Activated CD4-positive, alpha-beta T cell treated with anti-CD3 and anti-CD28 coated beads, Interleukin-10, Interleukin-2, amounts not matched to agents 100 ng/mL and 50 ng/mL, durations not matched to agents 16 hours and 8 hours (primary cell): Measurements from ENCODE around the gene HS2ST1.
"Not testable (repeated sequence)": the region's sequence is repeated elsewhere in the genome, so short reads cannot be mapped to it uniquely, and the experiment has no call there.

Experiments
- DNase-seq: peaks from one replicate; pipeline ENCODE4 v3.0.0-alpha.2; 2020

Gene HS2ST1

DNA sequence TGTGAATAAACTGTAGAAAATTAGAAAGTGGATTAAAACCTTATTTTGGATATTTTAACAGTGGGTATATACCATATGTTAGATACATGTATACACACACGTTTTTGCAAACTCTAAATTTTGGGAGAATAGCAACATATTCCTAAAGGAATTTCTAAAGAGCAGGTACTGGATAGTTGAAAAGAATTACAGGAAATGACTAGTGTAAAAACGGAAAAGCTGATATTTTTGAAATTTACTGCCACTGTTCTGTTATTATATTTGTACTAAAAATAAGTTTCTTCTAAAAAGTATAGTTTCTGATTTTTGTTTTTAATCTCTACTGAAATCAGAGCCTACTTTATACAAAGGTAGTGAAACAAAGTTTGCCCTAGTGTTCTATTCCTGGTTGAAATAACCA lies 114.1 kb downstream of the HS2ST1 start:
- no peak for DNase-seq

DNA sequence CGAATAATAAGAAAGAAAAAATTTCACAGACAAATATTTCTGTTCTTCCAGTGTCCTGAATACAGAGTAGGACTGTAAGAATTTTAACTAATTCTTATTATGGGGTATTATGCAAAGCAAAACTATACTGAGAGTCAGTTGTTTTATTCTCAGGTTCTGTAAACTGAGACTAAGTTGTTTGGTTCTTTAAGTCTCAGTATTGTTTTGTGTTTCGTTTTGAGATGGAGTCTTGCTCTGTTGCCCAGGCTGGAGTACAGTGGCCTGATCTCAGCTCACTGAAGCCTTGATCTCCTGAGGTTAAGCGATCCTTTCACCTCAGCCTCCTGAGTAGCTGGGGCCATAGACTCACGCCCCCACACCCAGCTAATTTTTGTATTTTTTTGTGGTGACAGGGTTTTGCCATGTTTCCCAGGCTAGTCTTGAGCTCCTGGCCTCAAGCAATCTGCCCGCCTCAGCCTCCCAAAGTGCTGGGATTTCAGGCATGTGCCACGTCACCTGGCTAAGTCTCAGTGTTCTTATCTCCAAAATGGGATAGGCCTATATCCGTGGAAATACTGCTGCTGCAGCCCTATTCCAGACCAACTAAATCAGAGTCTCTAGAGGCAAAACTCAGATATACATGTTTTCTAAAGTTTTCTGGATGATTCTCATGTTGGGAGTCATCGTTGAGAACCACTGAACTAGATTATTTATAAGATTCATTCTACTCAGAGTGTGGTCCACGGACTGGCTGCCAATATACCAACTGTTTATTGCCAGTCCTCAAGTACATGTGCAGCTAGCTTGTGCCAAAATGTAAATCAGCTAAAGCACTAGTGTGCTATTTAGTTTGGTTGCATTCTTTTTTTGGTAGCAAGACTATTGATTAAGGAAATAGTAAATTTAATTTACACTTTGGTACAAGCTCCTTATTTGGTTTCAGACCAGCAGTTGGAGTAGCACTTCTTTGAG lies 116.6 kb downstream of the HS2ST1 start:
- DNase-seq, result peak; percentile 22

DNA sequence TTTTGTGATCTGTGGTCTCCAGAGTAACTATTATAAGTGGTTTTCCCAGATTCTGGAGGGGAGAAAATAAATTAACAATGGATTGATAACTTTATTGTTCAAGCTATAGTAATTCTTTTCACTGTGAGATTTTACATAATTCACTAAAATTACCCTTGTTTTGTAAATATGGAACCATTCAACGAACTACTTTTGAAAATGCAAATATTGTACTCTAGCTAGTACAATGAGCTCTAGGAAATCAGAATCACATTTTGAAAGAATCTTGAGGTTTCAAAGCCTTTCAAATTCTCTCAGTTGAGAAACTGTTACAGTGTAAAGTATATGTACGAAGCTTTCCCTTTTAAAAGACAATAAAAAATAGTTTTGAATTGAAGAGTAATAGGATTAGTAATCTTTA lies 119.9 kb downstream of the HS2ST1 start:
- no peak for DNase-seq

DNA sequence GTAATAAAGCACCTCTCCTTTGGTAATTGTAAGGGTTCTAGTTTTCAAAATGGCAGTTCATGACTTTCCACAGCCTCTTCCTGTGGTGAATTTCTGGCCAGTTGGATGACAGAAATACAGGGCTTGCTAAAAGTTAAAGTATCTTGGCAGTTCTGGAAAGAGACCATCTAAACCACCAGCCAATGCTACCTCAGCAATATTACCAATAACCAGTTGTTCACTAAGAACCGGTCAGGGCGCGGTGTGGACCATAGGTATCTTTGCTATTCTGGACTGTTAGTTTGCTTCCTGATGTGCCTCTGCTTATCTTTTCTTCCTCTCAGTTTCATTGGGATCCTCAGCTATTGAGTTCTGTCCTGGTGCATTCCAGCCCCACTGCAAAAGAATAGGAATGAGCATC lies 124.7 kb downstream of the HS2ST1 start:
- DNase-seq, result no peak

DNA sequence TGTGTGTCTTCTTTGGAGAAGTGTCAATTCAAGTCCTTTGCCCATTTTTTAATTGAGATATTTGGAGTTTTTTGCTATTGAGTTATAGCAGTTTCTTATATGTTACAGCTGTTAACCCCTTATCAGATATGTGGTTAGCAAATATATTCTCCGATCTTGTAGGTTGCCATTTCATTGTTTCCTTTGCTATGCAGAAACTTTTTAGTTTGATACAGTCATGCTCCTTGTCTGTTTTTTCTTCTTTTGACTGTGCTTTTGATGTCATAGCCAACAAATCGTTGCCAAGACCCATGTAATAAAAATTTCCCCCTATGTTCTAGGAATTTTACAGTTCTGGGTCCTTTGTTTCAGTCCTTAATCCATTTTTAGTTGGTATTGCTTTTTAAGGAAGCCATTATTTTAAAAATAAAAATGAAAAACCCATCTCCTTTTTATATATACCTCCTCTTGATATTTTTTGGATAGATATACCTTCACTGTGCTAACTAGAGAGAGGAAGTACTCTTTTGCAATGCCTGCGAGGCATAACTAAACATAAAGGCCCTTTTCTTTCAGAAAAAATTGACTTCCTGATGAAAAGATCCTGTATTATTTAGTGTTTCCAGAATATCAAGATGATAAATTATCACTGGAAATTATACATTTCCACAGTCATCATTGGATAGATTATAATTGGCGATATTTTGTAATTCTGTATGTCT lies 127.8 kb downstream of the HS2ST1 start:
- no peak for DNase-seq

DNA sequence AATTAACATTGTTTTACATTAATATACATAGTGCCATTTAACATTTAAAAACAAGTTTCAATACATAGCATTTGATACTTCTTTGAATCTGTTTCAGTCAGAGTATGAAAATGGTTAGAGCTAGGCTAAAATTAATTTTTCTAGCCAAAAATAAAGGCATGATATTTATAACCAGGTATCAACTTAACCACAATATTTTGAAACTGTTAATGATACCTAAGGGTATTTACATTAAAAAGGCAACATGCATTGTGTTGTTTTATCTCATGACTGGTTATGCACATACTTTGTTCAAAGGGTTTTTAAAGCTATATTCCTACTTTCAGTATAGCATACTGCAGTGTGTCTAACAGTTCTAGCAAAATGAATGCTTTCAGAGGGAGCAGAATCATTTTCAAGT lies 130.0 kb downstream of the HS2ST1 start:
- DNase-seq, result no peak

DNA sequence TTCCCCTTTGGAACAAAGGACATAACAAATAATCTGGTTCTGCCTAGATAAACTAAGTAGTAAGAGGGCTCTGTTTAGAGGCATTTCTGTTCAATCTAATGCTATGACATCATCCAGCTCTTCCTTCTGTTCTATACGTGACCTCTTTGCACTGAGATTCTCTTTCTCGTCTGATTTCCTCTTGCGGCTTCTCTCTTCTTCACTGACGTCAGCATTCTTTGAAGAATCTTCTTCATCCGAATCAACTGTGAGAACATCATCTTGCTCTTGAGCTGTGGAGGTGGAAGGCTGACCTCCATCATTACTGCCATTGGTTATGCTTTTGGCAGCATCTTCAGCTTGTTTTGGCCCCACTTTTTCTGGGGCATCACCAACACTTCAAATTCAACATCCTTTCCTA lies 130.4 kb downstream of the HS2ST1 start:
- DNase-seq, result peak; percentile 48

DNA sequence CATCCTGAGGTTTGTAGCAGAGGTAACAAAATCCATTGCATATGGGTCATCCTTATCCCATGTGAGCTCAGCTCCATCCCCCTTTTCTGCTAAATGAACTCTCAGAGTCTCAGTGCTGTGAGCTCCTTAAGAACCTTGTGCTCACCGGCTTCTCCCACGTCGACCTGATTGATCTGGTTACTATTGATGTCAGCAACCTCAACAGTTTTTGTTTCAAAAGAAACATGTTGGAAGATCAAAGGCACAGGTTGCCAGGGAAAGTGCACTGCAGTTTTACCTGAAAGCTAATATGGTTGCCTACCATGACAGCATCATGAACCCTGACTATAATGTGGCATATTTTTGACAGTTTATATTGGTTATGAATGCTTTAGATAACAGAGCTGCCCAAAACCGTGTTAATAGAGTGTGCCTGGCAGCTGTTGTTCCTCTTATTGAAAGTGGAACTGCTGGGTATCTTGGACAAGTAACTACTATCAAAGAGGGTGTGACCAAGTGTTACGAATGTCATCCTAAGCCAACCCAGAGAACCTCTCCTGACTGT lies 131.4 kb downstream of the HS2ST1 start:
- DNase-seq, result peak; percentile 50

DNA sequence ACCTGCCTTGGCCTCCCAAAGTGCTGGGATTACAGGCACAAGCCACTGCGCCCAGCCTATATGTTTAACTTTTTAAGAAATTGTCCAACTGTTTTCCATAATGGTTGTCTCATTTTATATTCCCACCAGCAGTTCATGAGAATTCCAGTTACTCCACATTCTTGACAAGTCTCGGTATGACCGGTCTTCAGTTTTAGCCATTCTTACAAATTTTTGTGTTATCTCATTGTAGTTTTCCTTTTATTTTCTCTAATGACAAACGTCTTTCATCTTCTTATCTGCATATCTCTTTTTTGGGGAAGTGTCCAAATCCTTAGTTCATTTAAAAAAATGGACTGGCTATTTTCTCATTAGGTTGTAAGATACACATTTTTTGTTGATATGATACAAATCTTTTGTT lies 132.5 kb downstream of the HS2ST1 start:
- no peak for DNase-seq

DNA sequence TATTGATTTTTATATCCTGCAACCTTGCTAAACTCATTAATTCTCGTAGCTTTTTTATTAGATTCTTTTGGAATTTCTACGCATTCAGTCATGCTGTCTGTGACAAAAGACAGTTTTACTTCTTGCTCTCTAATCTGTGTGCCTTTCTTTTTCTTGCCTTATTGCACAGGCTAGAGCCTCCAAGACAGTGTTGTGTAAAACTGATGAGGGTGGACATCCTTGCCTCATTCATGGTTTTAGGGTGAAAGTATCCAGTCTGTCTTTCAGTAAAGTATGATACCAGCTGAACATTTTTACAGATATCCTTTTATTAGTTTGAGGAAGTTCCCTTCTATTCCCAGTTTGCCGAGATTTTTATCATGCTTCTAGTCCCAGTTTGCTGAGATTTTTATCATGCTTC lies 133.8 kb downstream of the HS2ST1 start:
- no peak for DNase-seq

DNA sequence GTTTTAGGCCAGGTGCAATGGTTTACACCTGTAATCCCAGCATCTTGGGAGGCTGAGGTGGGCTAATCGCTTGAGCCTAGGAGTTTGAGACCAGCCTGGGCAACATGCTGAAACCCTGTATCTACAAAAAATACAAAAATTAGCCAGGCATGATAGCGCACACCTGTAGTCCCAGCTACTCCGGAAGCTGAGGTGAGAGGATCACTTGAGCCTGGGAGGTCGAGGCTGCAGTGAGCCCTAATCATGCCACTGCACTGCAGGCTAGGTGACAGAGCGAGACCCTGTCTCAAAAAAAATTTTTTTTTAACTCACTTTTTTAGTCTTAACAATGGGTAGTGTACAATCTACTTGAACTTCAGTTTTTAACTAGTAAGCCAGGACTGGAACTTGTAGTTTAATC lies 137.5 kb downstream of the HS2ST1 start:
- DNase-seq, result no peak

DNA sequence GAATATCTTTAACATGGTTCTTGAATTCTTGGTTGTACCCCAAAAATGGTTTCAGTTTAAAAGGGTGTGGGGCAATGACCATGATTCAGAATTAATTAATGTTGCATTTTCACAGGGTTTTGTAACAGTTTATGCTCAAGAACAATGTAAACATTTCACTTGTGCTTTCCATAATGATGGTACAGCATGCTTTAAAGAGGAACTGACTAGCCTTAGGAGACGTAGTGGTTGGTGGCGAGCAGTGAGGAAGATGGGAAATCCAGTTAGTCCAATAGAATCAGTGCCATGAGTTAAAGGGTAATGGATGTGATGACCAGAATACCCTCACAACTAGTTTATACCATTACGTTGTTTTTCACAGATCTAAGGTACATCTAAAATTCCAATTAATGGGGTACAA lies 138.0 kb downstream of the HS2ST1 start:
- no peak for DNase-seq

DNA sequence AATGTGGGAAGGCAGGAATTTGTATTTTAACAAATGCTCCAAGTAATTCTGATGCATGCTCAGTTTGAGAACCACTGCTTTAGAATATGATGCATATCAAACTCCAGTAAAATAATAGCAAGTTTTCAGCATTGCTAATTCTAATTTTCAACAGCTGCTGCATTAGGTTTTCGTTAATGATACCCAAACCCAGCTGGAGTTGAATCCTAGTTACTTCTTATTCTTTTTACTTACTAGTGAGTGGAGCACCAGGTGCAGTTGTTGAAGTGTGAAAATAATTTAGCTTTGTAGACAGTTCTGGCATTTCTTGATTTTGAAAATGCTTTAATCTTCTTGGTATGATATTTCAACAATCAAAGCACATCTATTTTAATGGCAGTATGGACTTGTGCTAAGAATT lies 138.5 kb downstream of the HS2ST1 start:
- no peak for DNase-seq

DNA sequence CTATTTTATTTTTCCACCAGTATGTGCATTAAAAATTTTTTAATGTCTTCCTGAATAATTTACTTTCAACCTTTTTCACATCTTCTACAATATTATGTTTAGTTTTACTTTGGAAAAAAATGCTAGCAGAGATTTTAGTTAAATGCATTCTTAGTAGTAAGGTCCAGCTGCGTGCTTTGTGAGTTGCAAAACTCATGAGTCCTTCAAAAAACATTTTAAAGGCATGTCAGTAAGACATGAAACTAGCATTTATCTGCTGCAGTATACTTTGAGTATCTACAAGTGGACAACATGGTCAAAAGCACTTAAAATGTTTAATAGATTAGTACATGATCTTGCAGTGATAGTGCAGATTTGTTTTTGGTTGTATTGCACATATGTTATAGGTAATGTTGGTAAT lies 139.0 kb downstream of the HS2ST1 start:
- no peak for DNase-seq

DNA sequence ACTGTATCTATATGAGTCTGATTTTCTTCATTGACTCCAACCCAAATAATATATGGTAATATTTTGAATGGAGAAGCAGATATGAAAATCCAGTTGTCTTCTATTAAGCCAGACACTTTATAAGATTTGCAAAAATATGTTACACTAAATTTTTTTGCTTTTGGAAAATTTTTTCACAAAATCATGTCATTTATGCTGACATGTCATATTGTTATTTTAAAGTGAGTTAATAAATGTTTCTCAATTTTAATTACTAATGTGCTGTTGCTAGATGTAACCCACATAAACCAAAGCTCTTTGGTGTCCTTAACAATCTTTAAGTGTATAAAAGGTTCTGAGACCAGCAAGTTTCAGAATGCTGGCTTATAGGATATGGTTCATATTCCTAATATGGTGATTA lies 142.5 kb downstream of the HS2ST1 start:
- no peak for DNase-seq

DNA sequence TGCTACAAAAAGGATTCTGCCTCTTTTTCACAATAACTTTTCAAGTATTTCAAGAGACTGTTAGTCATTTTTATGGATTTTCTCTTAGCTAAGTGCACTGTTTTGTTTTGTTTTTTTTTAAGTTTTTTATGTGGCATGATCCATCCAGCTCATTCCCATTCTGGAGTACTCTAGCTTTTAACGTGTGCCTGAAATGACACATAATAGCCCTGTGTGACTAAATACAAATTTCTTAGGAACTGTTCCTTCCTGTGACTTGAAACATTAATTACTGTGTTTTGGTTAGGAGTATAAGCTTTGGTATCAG lies 143.9 kb downstream of the HS2ST1 start:
- no peak for DNase-seq

DNA sequence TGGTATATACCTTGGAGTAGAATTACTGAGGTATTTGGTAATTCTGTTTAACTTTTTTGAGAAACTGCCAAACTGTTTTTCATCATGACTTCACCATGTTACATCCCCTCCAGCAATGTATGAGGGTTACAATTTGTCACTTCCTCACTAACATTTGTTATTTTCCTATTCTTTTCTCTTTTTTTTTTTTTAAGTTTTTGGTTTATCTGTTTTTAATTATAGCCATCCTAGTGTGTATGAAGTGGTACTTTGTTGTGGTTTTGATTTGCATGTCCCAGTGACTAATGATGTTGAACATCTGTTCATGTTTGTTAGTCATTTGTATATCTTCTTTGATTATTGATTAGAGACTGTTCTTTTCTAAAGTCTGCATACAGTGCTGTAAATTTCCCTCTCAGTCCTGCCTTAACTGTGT lies 147.3 kb downstream of the HS2ST1 start:
- DNase-seq, result no peak

DNA sequence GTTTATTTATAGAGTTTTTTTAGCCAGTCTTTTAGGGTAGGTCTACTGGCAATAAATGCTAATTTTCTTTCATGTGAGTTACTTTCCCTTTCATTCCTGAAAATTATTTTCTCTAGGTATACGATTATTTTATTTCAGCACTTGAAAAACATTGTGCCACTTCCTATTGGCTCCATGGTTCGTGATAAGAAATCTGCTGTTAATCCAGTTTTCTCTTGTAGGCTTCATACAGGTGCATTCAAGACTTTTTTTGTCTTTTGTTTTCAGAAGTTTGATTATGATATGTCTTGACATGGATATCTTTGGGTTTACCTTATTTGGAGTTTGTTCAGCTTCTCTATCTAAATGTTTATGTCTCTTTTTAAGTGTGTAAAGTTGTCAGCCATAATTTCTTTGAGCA lies 148.3 kb downstream of the HS2ST1 start:
- DNase-seq, result no peak

DNA sequence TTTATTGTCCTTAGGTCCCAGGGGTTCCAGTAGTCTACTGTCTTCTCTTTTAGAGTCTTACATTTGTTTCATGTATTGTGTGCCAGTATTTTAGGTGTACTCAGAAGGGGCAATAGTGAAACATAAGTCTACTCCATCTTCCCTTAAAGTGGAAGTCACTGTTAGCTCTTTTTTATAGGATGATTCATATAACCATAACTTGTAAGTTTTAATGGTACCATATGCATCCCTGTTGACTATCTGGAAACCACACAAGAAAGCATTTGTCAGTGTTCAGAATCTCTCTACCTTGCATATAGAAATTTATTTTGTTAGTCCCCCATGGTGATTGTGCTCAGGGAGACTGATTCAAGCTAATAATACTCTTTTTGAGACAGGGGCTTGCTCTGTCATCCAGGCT lies 149.9 kb downstream of the HS2ST1 start:
- DNase-seq, result no peak

DNA sequence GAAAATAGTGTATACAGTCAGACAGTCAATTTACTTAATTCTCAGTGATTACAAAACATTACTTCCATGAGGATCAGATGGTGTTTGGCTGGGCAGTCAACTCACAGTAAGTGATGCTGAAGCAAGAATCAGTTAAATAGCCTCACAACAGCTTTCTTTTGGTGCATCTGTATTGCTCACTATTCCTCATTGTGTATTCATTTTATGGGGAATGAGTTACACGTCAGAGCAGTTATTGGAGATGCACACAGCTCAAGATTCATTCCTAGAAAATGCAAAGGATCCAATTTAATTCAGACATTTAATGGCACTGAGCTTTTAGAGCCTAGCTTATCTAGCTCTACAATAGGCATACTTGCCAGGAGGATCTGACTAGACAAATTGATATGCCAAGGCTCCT lies 150.6 kb downstream of the HS2ST1 start:
- DNase-seq, result no peak

DNA sequence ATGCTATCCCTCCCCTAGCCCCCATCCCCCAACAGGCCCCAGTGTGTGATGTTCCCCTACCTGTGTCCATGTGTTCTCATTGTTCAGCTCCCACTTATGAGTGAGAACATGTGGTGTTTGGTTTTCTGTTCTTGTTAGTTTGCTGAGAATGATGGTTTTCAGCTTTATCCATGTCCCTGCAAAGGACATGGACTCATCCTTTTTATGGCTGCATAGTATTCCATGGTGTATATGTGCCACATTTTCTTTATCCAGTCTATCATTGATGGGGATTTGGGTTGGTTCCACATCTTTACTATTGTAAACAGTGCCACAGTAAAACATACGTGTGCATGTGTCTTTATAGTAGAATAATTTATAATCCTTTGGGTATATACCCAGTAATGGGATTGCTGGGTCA lies 152.3 kb downstream of the HS2ST1 start:
- not testable (repeated sequence) for DNase-seq

DNA sequence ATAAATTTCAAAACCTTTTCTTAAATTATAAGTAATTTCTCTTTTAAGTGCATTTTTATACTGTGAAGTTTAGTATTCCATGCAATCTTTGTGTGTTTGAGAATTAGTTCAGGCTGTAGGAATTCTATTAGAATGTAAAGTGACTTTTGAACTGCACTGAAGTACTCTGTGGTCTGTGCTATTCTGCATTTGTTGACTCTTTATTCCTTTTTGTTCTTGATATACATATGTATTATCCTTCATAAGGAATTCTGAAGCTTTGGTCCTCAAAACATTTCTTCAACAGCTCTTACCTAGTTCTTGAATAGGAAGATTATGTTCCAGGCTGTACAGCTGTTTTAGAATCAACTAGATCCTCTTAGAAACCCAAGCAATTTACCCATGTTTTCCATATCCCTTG lies 158.0 kb downstream of the HS2ST1 start:
- no peak for DNase-seq

DNA sequence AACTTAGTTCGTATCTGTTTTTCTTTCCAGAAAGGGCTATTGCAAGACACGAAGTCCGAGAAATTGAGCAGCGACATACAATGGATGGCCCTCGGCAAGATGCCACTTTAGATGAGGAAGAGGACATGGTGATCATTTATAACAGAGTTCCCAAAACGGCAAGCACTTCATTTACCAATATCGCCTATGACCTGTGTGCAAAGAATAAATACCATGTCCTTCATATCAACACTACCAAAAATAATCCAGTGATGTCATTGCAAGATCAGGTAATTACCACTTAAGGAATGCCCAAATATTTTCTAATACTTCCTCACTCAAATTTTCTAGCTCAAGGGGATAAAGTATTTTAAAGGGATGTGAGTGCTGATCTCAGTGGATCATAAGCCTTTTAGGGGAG lies 158.5 kb downstream of the HS2ST1 start:
- DNase-seq, result no peak
